Activated B cell treated with CpG ODN at 0.5 μM for 24 hours (primary cell): ENCODE data around the gene PCNX2. TPM values are rescaled to one million over a fixed set of nuclear protein-coding genes. Genes with fewer than 3 reads are reported as not detected.

Experiments used
- ATAC-seq: fragments of 200-7000 bp; cut with Tn5 transposase; one replicate; pipeline ENCODE4 v1.10.0; 2021; ENCODE audit warnings: low read depth, mild to moderate bottlenecking, moderate library complexity
- CTCF ChIA-PET: fragments of 350-600 bp; sonication (Branson Sonifier 250); formaldehyde crosslinking; loops from one replicate; lab custom pipeline; 2021; ENCODE audit warnings: antibody characterized with exemption; lab: Charles Lee
- POLR2A ChIA-PET: fragments of 350-600 bp; sonication (Branson Sonifier 250); formaldehyde crosslinking; loops from one replicate; lab custom pipeline; 2021; ENCODE audit warnings: antibody characterized with exemption; lab: Charles Lee
- DNase-seq: peaks from one replicate; pipeline ENCODE4 v3.0.0; 2022
- H3K27ac Mint-ChIP-seq: one replicate; pipeline ENCODE4 v1.8.0; 2020; ENCODE audit warnings: mixed read lengths
- H3K27me3 Mint-ChIP-seq: one replicate; pipeline ENCODE4 v1.8.0; 2021; ENCODE audit warnings: mixed read lengths
- H3K36me3 Mint-ChIP-seq: one replicate; pipeline ENCODE4 v1.8.0; 2021; ENCODE audit warnings: low read depth, mixed read lengths
- H3K4me1 Mint-ChIP-seq: one replicate; pipeline ENCODE4 v1.8.0; 2021; ENCODE audit warnings: mixed read lengths
- H3K4me3 Mint-ChIP-seq: one replicate; pipeline ENCODE4 v1.8.0; 2020; ENCODE audit warnings: mild to moderate bottlenecking, mixed read lengths
- H3K9me3 Mint-ChIP-seq: one replicate; pipeline ENCODE4 v1.8.0; 2020; ENCODE audit warnings: mixed read lengths
- intact Hi-C: fragments of 100-400 bp; cut with micrococcal nuclease; formaldehyde crosslinking; loops from one replicate; pipeline ENCODE4 v1.15.1; 2024
- total RNA-seq: library from RNA; stranded (reverse); gene quantifications from 2 replicates; pipeline ENCODE4 v1.2.3, GENCODE V29; 2022
- TF ChIP-seq, protein P1 (sequence below): fragments of 200-600 bp; IDR thresholded peaks from one replicate; pipeline ENCODE4 v1.8.0; 2022; ENCODE audit warnings: antibody characterized with exemption, mild to moderate bottlenecking

The PCNX2 gene
- total RNA-seq, 1 donor from 2014 or later = 20.4 TPM

DNA sequence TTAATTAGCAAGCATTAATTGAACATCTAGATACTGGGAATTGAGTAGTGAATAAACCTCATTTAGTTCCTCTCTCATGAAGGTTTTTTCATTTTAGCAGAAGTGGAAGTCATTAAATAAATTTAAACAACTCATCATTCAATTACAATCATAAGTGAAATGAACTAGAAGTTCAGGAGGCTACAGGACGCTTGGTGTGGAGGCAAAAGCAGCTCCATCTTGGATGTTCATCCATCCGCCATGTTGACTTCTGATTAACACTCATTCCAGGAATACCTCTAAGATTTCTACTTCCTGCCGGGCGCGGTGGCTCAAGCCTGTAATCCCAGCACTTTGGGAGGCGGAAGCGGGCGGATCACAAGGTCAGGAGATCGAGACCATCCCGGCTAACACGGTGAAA, 356.6 kb downstream of the PCNX2 start:
- CTCF ChIA-PET = no interaction called here
- DNase-seq = no peak
- ATAC-seq = no peak
- Mint-ChIP-seq H3K4me1 (peaks cover 7% of the 10 kb centered on the region), H3K9me3 (peaks cover 2% of the 10 kb centered on the region), H3K4me3 (no peak overlapping the region), H3K27ac (no peak overlapping the region), H3K36me3 (no peaks in the 10 kb centered on the region), H3K27me3 (peaks cover 9% of the 10 kb centered on the region)
- POLR2A ChIA-PET = no interaction called here
- intact Hi-C loops = no loop called here
- TF ChIP-seq, protein P1, sequence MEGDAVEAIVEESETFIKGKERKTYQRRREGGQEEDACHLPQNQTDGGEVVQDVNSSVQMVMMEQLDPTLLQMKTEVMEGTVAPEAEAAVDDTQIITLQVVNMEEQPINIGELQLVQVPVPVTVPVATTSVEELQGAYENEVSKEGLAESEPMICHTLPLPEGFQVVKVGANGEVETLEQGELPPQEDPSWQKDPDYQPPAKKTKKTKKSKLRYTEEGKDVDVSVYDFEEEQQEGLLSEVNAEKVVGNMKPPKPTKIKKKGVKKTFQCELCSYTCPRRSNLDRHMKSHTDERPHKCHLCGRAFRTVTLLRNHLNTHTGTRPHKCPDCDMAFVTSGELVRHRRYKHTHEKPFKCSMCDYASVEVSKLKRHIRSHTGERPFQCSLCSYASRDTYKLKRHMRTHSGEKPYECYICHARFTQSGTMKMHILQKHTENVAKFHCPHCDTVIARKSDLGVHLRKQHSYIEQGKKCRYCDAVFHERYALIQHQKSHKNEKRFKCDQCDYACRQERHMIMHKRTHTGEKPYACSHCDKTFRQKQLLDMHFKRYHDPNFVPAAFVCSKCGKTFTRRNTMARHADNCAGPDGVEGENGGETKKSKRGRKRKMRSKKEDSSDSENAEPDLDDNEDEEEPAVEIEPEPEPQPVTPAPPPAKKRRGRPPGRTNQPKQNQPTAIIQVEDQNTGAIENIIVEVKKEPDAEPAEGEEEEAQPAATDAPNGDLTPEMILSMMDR = no peak

DNA sequence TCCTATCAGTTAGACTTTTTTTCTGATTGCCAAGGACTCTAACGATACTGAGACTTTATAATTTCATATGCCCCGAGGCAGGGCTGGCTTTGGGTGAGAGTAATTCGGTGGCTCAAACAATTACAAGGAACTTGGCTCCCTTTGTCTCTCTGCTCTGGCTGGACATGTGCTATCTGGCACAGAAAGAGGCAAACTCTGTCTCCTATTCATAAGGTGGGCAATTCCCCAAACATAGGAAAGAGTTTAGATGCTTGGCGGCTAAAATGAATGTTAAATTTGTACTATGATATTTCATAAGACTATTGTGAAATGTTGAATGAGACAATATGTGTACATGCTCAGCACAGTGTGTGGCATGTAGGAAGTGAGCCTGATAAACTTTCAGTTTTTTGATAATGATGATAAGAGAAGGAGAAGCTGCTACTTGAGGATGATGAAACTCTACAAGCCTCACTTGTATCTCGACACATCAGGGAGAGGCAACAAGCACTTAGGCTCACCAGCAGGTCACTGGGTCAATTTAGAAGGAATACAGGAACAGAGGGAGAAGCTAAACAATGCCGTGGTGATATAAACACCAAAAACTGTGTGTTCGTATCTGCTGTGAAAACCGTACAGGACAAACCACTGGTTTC, 357.7 kb downstream of the PCNX2 start:
- TF ChIP-seq, protein P1 = no peak
- DNase-seq (no peak), ATAC-seq (no peak)
- intact Hi-C loops = no loop called here
- H3K27ac Mint-ChIP-seq = no peak overlapping the region
- POLR2A ChIA-PET = no interaction called here
- H3K4me1 Mint-ChIP-seq = no peaks in the 10 kb centered on the region
- peaks cover 2% of the 10 kb centered on the region for H3K9me3 Mint-ChIP-seq
- no peaks in the 10 kb centered on the region for H3K36me3 Mint-ChIP-seq
- no peak overlapping the region for H3K4me3 Mint-ChIP-seq
- H3K27me3 Mint-ChIP-seq = peaks cover 9% of the 10 kb centered on the region
- CTCF ChIA-PET = no interaction called here

DNA sequence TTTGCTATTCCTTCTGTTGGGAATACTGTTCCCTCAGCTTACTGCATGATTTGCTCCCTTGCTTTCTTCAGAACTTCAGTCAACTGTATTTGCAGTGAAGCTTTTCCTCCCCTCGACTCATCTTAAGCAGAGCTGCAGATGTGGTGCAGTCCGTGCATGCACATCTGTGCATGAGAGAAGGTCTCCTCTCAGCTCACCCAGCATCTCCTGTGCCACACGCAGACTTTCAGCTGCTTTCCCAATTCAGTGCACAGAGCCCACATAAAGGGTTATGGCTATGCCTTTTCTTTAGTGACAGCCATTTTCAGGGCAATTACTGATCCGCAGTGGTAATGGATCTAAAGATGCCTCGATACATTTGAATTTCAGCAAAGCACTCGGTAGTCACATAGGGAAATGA, 358.6 kb downstream of the PCNX2 start:
- H3K4me1 Mint-ChIP-seq = no peaks in the 10 kb centered on the region
- peaks cover 2% of the 10 kb centered on the region for H3K9me3 Mint-ChIP-seq
- DNase-seq (no peak), ATAC-seq (no peak)
- no peaks in the 10 kb centered on the region for H3K36me3 Mint-ChIP-seq
- no peak overlapping the region for H3K4me3 Mint-ChIP-seq
- intact Hi-C loops = no loop called here
- H3K27me3 Mint-ChIP-seq = peaks cover 9% of the 10 kb centered on the region
- H3K27ac Mint-ChIP-seq = no peak overlapping the region
- ChIA-PET CTCF (no interaction called here), POLR2A (no interaction called here)
- TF ChIP-seq, protein P1 = no peak

Other genes starting within 250 kb of the PCNX2 start
- 1.5 TPM in 2 replicates for gene MAP3K21, start 32.0 kb upstream of the PCNX2 start, total RNA-seq